ENCODE results near the gene METTL3. TPM values are rescaled to one million over a fixed set of nuclear protein-coding genes. Genes with fewer than 3 reads are reported as not detected.

METTL3 gene
- total RNA-seq, 1 donor from 2014 or later = 48.6 TPM

DNA sequence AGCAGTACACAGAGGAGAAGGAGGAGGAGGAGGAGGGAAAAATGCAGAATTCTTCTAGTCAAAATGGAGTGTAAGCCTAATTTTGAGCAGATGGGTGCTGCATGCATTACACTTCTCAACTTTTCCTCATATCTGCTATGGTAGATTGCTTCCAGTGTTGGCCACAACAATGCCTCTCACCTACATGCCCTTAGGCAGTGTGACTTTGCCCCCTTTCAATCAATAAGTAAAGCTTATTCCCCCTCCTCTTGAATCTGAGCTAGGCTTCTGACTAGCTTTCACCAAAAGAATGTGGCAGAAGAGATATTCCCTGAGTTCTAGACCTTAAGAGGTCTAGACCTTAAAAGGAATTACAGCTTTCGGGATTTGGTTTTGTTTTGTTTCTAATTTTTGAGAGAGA, 3.2 kb upstream of the METTL3 start:
- Histone ChIP-seq H3K4me1 (peaks cover 16% of the 10 kb centered on the region), H3K9me3 (no peaks in the 10 kb centered on the region), H3K27me3 (no peaks in the 10 kb centered on the region), H3K36me3 (no peaks in the 10 kb centered on the region), H3K27ac (no peak overlapping the region), H3K4me3 (no peak overlapping the region)
- intact Hi-C loops (cut with DNase I) = no loop called here
- DNase-seq = no peak
- TF ChIP-seq, protein P1, sequence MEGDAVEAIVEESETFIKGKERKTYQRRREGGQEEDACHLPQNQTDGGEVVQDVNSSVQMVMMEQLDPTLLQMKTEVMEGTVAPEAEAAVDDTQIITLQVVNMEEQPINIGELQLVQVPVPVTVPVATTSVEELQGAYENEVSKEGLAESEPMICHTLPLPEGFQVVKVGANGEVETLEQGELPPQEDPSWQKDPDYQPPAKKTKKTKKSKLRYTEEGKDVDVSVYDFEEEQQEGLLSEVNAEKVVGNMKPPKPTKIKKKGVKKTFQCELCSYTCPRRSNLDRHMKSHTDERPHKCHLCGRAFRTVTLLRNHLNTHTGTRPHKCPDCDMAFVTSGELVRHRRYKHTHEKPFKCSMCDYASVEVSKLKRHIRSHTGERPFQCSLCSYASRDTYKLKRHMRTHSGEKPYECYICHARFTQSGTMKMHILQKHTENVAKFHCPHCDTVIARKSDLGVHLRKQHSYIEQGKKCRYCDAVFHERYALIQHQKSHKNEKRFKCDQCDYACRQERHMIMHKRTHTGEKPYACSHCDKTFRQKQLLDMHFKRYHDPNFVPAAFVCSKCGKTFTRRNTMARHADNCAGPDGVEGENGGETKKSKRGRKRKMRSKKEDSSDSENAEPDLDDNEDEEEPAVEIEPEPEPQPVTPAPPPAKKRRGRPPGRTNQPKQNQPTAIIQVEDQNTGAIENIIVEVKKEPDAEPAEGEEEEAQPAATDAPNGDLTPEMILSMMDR (IDR thresholded peaks at IDR 0.05) = no peak
- ATAC-seq = no peak

DNA sequence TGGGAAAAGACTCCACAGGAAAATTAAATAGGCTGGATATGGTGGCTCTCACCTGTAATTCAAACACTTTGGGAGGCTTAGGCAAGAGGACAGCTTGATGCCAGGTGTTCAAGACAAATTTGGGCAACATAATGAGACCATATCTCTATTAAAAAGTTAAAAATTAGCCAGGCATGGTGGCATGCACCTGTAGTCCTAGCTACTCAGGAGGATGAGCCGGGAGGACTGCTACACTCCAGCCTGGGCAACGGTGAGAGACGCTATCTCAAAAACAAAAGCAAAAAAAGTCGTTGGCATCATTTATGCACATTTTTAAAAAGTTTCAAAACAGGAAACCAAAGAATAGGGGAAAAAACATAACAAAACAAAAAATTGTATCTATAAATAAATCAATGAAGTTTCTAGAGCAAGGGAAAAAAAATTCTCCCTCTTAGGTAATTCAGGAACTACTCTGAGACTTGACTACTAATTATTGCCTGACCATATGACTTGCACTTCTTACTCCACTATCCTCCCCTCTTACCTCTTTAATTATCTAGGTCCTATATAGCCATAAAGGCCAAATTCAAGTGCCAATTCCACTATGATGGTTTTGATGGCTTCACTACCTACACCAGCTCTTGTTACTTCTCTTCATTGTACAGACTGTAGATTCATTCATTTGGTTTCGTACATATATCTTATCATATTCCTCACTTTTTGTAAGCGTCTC, 1.6 kb downstream of the METTL3 start:
- ATAC-seq (no peak), DNase-seq (no peak)
- no peaks in the 10 kb centered on the region for H3K27me3 ChIP-seq
- TF ChIP-seq, protein P1 (IDR thresholded peaks at IDR 0.05) = no peak
- peaks cover 10% of the 10 kb centered on the region for H3K36me3 ChIP-seq
- no peak overlapping the region for H3K27ac ChIP-seq
- H3K4me1 ChIP-seq = peaks cover 33% of the 10 kb centered on the region
- intact Hi-C loops (cut with DNase I) = no loop called here
- peak overlapping the region; percentile 97 for H3K4me3 ChIP-seq
- no peaks in the 10 kb centered on the region for H3K9me3 ChIP-seq

DNA sequence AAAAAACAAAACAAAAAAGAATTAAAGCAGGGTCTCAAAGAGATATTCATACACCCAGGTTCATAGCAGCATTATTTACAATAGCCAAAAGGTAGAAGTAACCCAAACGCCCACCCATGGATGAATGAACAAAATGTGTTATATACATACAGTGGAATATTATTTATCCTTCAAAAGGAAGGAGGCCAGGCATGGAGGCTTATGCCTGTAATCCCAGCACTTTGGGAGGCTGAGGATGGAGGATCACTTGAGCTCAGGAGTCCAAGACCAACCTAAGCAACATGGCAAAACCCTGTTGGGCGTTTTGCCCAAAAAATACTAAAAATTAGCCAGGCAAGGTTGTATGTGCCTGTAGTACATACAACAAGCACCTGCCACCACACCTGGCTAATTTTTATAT, 4.6 kb downstream of the METTL3 start:
- Histone ChIP-seq H3K4me3 (no peak overlapping the region), H3K27ac (no peak overlapping the region), H3K27me3 (no peaks in the 10 kb centered on the region), H3K4me1 (peaks cover 31% of the 10 kb centered on the region), H3K36me3 (peaks cover 34% of the 10 kb centered on the region), H3K9me3 (no peaks in the 10 kb centered on the region)
- ATAC-seq = no peak
- no peak for DNase-seq
- TF ChIP-seq, protein P1 (IDR thresholded peaks at IDR 0.05) = no peak
- intact Hi-C loops (cut with DNase I) = no loop called here

GRCh38 chr14:21505012-21505553, 6.1 kb downstream of the METTL3 start:
- H3K4me1 ChIP-seq = peaks cover 26% of the 10 kb centered on the region
- TF ChIP-seq, protein P1 (IDR thresholded peaks at IDR 0.05) = no peak
- no peak overlapping the region for H3K4me3 ChIP-seq
- ATAC-seq = peak; percentile 35
- no peak overlapping the region for H3K27ac ChIP-seq
- no peak for DNase-seq
- intact Hi-C loops (cut with DNase I) = no loop called here
- peaks cover 48% of the 10 kb centered on the region for H3K36me3 ChIP-seq
- no peaks in the 10 kb centered on the region for H3K27me3 ChIP-seq
- no peaks in the 10 kb centered on the region for H3K9me3 ChIP-seq

DNA sequence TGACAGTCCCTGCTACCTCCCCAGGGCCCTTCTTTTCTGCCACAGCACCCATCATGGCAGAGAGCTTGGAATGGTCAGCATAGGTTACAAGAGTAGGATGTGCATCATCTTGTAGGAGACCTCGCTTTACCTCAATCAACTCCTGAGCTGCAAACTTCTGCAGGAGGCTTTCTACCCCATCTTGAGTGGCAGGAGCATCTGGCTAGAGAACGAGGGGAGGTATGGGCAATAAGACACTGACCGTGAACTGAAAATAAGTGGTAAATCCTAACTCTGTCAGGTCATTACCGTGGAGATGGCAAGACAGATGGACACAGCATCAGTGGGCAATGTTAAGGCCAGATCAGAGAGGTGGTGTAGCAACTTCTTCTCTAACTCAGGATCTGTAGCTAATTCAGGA, 7.8 kb downstream of the METTL3 start:
- ATAC-seq (no peak), DNase-seq (no peak)
- H3K9me3 ChIP-seq = no peaks in the 10 kb centered on the region
- intact Hi-C loops (cut with DNase I) = no loop called here
- TF ChIP-seq, protein P1 (IDR thresholded peaks at IDR 0.05) = no peak
- no peaks in the 10 kb centered on the region for H3K27me3 ChIP-seq
- peaks cover 13% of the 10 kb centered on the region for H3K4me1 ChIP-seq
- peaks cover 65% of the 10 kb centered on the region for H3K36me3 ChIP-seq
- no peak overlapping the region for H3K27ac ChIP-seq
- no peak overlapping the region for H3K4me3 ChIP-seq
